ENCODE results near the gene ATG9B. TPM values are rescaled to one million over a fixed set of nuclear protein-coding genes. Genes with fewer than 3 reads are reported as not detected.

ATG9B gene
- total RNA-seq, 1 experiment from 2014 or later: 1.3 TPM

GRCh38 chr7:151047976-151048815 is 23.9 kb upstream of the ATG9B start, which contains the start of gene ASIC3:
Gene ASIC3 (plus strand): TSS chr7:151048531. CDS start chr7:151048886, 355 bp downstream.
- Histone ChIP-seq H3K9me2 (replicated peaks; ENCODE audit: low read length) (no peaks in the 10 kb centered on the region), H3K27ac (ENCODE audit: low read length) (no peak within 1 kb of the TSS)

GRCh38 chr7:151046603-151047573 is 22.6 kb upstream of the ATG9B start:
- no TSS peak for BruUV-seq (replicated peaks)
- intact Hi-C loops (cut with micrococcal nuclease): no loop called here
- peak overlapping the region; percentile 57 for H3K4me2 ChIP-seq (ENCODE audit: low read length)
- no peak overlapping the region for H2AFZ ChIP-seq (ENCODE audit: low read length)
- H3K27me3 ChIP-seq (ENCODE audit: low read length): no peaks in the 10 kb centered on the region
- DNase-seq (peak; percentile 73), ATAC-seq (peak; percentile 61)
- H3K27ac ChIP-seq (ENCODE audit: low read length): no peak overlapping the region
- H3K9me3 ChIP-seq (ENCODE audit: low read length): no peaks in the 10 kb centered on the region
- H3K9me2 ChIP-seq (replicated peaks; ENCODE audit: low read length): no peaks in the 10 kb centered on the region
- H3K36me3 ChIP-seq (ENCODE audit: low read depth, low read length): no peaks in the 10 kb centered on the region
- no peaks in the 10 kb centered on the region for H3K79me2 ChIP-seq (ENCODE audit: low read length)
- no peak for TF ChIP-seq CTCF (conservative IDR thresholded peaks at IDR 0.05; ENCODE audit: low read depth, low read length)
- TF ChIP-seq EZH2 (IDR thresholded peaks at IDR 0.05; ENCODE audit: low read length, unreplicated experiment): no peak
- no peak for TF ChIP-seq EZH2phosphoT487 (IDR thresholded peaks at IDR 0.05; ENCODE audit: borderline replicate concordance, low read length)
- no peak overlapping the region for H3K4me3 ChIP-seq (ENCODE audit: low read length)
- peaks cover 12% of the 10 kb centered on the region for H3K4me1 ChIP-seq (ENCODE audit: insufficient read depth, low read length)
- POLR2A ChIA-PET (ENCODE audit: unreplicated experiment): no interaction called here
- CTCF ChIA-PET: no interaction called here
- H3K9ac ChIP-seq (ENCODE audit: low read length): no peak overlapping the region
- no peaks in the 10 kb centered on the region for H3F3A ChIP-seq (ENCODE audit: low read length, unreplicated experiment)
- no peaks in the 10 kb centered on the region for H4K20me1 ChIP-seq (ENCODE audit: low read length)

More at GRCh38 chr7:151047976-151048815, 23.9 kb upstream of the ATG9B start, which contains the start of gene ASIC3:
- no peak within 1 kb of the TSS for H2AFZ ChIP-seq (ENCODE audit: low read length)
- no peaks in the 10 kb centered on the region for H4K20me1 ChIP-seq (ENCODE audit: low read length)
- no peaks in the 10 kb centered on the region for H3F3A ChIP-seq (ENCODE audit: low read length, unreplicated experiment)
- POLR2A ChIA-PET (ENCODE audit: unreplicated experiment): interaction anchor here (0.5 kb wide), 1 partner anchor 15 kb away, joined by 7 read pairs; no protein-coding TSS in a partner anchor
- H3K9ac ChIP-seq (ENCODE audit: low read length): no peak within 1 kb of the TSS
- H3K4me3 ChIP-seq (ENCODE audit: low read length): no peak within 1 kb of the TSS
- no peaks in the 10 kb centered on the region for H3K79me2 ChIP-seq (ENCODE audit: low read length)
- H3K4me1 ChIP-seq (ENCODE audit: insufficient read depth, low read length): peaks cover 12% of the 10 kb centered on the region
- DNase-seq (no peak), ATAC-seq (no peak)
- no peaks in the 10 kb centered on the region for H3K36me3 ChIP-seq (ENCODE audit: low read depth, low read length)
- intact Hi-C loops (cut with micrococcal nuclease): no loop called here
- CTCF ChIA-PET: interaction anchor here (0.6 kb wide), 1 partner anchor 57 kb away, joined by 3 read pairs; the partner anchor contains the start of gene NOS3
- BruUV-seq (replicated peaks): no TSS peak
- H3K4me2 ChIP-seq (ENCODE audit: low read length): no peak within 1 kb of the TSS
- H3K27me3 ChIP-seq (ENCODE audit: low read length): no peaks in the 10 kb centered on the region
- H3K9me3 ChIP-seq (ENCODE audit: low read length): no peaks in the 10 kb centered on the region
- no peak for TF ChIP-seq EZH2phosphoT487 (IDR thresholded peaks at IDR 0.05; ENCODE audit: borderline replicate concordance, low read length)
- TF ChIP-seq EZH2 (IDR thresholded peaks at IDR 0.05; ENCODE audit: low read length, unreplicated experiment): no peak
- no peak for TF ChIP-seq CTCF (conservative IDR thresholded peaks at IDR 0.05; ENCODE audit: low read depth, low read length)
